ENCODE measurements around the gene ERC2. TPM values are rescaled to one million over a fixed set of nuclear protein-coding genes. Genes with fewer than 3 reads are reported as not detected.

ERC2 gene
- total and polyA plus RNA-seq, 2 of the 8 experiments (the other 6 are each of a cell fraction or from before 2014, with no cell fraction given), result 16.4 to 22.8 TPM

GRCh38 chr3:55512571-55513343, 955.5 kb downstream of the ERC2 start (continued):
- TF ChIP-seq CHD7 (IDR thresholded peaks at IDR 0.05; ENCODE audit: insufficient replicate concordance, low read length) (peak; percentile 50), CBX8 (IDR thresholded peaks at IDR 0.05; ENCODE audit: borderline replicate concordance, low read depth, low read length) (no peak), MAX (IDR thresholded peaks at IDR 0.05) (no peak), CEBPB (IDR thresholded peaks at IDR 0.05; ENCODE audit: low read depth, low read length) (no peak), JUN (IDR thresholded peaks at IDR 0.05; ENCODE audit: low read depth, low read length) (no peak)

All from H1 (cell line).